Dedifferentiated amniotic fluid mesenchymal stem cell (primary cell): ENCODE results near the gene SELPLG.
"Not testable (repeated sequence)": the region's sequence is repeated elsewhere in the genome, so short reads cannot be mapped to it uniquely, and the experiment has no call there.

Experiments
- DNase-seq: peaks from one replicate; pipeline ENCODE4 v3.0.0-alpha.2; 2016; ENCODE audit errors: extremely low spot score

Gene SELPLG

DNA sequence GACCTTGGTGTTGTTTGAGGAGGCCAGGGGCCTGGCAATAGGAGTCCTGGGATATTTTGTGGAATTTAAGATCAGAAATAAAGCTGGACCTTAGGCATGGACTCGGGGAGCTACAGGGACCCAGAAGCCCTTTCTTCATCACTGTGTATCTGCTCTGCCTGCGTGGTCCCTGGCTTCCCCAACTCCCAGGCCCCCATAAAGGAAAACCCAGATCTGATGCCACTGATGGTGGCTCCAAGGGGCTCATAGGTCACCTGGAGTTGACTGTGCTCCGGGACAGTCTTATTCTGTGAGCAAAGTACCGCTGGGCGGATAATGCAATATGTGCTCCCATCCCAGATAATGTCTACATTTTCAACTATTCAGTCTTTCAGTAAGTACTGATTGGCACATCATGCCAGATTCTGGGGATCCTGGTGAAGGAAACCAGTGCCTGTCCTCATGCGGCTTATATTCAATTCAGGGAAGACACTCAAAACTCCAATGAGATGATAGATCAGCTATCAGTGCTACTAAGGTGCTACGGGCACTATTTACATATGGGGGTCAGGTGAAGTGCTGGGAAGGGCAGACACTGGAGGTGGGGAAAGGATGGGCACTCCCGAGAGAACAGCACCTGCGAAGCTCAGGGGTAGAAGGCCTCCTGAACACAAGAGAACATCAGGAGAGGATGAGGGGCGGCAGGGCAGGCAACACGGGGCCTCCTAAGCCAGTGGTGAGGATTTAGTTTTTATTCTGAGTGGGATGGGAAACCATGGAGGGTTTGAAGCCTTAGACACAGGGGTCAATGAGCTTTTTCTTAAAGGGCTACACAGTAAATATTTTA is 5.5 kb upstream of the SELPLG start:
- DNase-seq = no peak

DNA sequence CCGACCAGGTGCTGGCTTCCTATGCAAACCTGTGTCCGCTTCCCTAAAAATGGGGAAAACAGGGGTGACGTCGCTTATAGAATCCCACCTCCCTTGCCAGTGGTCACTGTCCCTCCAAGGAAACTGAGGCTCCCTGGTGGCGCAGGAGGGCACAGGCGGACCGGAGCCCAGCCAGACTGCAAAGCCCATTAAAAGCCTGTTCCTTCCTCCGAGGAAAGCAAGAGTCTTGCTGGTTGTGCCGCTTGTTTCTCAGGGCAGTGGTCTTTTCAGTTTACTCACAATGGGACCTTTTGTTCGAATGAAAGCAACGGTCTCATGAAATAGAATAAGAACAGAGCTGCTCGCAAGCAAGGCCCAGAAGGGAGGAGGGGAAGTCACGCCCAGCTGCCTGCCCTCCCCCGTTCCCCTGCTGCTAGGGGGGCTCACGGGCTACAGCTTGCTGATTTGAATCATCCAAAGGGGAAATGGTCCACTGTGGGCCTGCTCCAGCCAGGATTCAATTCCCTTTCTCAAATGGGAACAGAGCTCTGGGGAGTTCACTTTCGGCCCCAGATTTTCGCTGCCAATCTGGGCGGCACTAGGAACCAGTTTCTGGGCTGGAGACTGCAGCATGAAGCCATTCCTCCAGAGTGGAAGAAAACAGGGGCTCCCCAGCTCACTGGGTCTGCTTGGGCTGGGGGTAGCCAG is 4.6 kb upstream of the SELPLG start:
- no peak for DNase-seq

DNA sequence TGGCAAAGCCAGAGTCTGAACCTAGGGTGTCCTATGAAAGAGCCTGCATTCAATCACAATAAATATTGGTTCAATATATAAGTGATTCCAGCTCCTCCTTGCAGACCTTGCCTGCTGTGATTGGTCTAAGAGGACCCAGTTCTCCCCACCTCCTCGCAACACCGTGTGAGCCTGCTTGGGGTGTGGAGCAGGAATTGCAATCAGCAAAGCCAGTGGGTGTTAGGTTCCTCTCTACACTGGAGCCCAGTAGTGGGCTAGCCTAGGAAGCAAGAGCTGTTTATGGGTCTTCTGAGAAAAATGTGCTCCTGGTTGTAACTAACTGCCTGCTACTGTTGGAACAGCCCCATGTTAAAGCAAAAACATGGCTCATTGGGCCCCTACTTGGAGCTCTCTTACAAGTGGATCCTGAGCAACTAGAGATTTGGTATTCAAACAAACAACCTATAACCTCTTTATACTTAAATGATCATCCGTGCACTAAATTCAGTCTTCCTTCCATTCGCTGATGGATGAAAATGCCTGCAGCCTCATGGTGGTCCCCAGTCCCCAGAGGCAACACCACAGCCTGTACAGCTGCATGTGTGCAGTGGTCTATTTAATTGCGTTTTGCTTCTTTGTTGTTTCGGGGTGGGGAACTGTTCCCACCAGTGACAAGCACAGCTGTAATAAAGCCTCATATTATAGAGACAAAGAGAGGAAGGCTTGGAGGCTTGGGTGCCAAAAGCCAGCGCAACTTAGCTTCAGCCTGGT is 3.7 kb upstream of the SELPLG start:
- DNase-seq = no peak

DNA sequence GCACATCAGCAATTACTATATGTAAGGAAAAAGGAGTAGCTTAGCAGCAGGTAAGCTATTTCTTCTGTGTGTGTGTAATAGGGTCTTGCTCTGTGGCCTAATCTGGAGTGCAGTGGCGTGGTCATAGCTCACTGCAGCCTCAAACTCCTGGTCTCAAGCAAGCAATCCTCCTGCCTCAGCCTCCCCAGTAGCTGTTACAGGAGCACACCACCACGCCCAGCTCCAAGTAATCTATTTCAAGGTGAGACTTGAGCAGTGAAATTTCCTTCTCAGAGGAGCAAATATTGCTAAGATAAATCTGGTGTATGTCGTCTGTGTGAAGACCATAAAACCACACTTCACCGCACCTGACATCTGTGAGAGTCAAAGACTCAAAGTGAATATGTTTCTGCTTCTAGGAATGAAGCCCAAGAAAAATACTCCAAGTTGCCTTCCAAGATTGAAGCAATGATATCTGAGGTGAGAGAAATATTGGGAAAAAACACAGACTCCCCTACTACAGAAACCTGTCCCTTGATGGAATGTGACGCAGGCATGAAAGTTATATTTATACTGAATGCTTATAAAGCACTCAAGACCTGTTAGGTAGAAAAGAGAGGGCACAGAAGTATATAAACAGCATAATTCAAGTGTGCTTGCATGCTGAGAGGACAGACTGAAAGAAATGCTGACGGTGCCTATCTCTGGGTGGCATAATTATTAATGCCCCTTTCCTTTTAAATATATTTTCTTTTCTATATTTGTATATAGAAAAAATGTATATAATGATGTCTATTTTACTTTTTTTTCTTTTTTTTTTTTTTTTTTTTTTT is 2.5 kb upstream of the SELPLG start:
- DNase-seq = no peak

DNA sequence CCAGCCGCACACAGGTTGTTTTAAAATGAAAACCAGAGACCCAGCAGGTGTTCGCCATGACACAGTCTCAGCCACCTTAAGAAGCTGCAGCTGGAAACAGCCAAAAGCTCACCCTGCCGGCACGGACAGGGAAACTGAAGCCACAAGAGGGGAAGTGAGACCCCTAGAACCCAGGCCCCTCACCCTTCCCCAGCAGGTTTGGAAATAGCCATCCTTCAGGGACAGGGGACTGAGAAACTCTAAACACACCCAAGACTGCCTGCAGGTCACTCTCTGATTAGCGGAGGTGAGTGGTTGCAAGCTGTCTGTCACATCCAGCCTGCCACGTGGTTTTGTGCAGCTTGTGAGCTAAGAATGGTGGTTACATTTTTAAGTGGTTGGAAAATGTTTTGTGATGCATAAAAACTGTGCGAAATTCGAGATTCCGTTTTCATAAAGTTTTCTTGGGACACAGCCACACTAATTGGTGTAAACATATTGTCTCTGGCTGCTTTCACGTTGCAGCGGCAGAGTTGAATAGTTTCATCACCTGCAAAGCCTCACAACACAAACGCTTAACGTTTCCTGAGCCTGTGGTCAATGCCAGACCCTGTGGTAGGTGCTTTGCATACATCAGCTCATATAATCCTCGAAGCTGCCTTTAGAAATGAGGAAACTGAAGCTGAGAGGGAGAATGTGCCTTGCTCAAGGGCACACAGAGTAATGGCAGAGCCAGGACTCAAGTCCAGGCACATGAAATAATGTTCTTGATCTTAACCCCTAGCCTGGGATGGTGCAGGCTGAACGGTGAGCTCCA is 1.7 kb upstream of the SELPLG start:
- peak; percentile 26 for DNase-seq

DNA sequence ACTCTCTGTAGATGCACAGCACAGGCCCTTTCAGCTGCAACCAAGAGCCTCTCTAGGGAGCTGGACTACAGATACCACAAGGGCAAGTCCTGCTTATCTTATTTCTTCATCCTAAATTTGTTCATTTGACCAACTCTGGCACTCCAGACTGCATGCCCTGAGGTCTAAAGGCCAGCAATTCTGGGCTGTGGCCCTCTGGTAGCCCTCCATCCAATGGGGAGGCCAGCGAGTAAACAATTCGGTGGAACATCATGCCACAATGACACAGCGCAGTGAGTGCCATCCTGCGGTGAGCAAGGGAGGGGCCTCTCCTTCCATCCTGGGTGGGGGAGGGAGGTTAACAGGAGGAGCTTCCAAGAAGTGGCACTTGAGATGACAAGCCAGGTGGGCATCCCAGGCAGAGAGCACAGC is 652 bp upstream of the SELPLG start:
- no peak for DNase-seq

DNA sequence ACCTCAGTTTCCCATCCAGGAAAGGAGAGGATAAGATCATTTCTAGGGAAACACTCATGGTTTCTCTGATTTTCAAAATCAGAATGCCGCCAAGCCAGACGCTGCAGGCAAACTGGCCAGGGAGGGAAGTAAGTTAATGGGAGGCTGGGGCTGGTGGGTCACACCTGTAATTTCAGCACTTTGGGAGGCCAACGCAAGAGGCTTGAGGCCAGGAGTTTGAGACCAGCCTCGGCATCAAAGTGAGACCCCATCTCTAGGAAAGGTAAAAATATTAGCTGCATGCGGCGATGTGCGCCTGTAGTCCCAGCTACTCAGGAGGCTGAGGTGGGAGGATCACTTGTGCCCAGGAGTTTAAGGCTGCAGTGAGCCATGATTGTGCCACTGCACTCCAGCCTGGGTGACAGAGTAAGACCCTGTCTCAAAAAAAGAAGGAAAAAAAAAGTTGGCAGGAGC is 587 bp downstream of the SELPLG start:
- DNase-seq = no peak

DNA sequence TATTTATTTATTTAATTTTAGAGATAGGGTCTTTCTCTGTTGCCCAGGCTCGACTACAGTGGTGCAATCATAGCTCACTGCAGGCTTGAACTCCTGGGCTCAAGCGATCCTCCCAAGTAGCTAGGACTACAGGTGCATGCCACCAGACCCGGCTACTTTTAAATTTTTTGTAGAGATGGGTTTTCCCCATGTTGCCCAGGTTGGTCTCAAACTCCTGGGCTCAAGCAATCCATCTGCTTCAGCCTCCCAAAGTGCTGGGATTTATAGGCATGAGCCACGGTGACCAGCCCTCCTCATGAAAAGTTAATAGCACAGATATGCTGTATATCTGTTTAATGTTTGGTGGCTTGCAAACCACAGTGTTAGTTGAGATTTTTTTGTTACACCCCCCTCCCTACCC is 2.4 kb downstream of the SELPLG start:
- not testable (repeated sequence) for DNase-seq

DNA sequence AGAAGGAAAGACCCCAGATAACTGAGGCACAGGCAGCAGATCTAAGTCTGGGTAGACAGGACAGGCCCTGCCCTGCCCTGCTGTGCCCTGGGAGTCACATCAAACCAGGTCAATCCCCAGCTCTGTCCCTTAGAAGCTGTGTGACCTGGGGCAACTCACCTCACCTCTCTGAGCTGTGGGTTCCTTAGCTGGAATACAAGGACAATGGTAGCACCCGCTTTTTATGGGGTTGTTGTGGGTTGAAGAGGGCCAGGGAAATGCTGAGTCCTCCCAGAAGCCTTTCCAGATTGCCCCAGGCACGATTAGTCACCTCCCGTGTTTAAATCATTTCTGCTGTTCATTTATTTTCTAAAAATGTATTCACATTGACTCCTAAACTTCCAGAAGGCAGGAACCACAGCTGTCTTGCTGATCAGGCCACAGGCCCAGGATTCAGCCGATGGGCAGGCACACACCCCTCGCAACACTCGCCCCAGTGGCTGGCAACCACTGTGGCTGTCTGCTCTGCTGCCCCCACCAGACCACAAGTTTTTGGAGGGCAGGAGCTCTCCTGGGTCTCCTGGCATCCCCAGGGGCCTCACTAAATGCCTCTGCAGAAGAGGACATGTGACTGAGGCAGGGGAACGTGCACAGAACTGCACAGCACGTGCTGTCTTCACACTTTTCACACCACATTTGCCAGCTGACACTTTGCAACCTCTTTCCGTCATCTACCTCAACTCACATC is 3.0 kb downstream of the SELPLG start:
- peak; percentile 82 for DNase-seq

DNA sequence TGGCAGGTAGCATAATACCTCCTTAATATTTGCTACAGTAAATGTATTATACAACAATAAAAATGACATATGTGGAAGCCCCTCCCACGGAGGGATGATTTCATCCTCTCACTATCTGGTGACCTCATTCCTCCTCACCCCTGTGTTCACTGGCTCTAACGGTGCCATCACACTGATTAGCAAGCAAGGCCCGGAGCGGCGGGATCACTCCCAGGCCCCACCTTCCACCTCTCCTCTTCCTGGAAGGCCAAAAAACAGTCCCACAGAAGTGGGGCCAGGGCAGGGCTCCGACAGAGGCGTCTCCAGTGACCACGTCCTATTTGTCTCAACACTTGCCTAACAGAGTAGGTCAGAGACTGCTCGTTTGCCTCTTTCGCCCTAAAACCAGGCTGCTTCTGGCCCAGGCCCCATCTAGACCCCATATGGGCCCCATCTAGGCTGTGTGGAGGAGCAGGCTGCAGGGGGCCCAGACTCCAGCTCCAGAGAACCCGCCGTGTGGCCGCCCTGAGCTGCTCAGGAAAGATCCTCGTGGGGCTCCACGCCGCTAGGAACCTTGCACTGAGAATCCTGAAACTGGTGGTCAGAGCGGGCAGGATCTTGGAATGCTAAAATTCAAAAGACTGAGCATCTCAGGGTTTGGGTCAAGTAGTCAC is 3.7 kb downstream of the SELPLG start:
- peak; percentile 44 for DNase-seq

DNA sequence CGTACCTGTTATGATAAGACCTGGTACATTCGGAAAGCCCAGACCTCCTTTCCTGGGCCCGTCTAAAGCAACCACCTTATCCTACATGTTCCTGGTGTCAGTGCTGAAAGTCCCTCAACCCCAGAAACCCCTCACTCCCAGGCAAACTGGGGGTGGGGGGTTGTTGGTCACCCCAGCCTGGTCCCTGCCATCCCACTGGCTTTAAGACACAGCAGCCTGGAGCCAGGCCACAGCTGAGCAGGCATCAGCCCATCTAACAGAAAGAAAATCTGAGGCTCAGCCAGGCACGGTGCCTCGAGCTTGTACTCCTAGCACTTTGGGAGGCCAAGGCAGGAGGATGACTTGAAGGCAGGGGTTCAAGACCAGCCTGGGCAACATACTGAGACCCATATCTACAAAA is 4.5 kb downstream of the SELPLG start:
- no peak for DNase-seq

DNA sequence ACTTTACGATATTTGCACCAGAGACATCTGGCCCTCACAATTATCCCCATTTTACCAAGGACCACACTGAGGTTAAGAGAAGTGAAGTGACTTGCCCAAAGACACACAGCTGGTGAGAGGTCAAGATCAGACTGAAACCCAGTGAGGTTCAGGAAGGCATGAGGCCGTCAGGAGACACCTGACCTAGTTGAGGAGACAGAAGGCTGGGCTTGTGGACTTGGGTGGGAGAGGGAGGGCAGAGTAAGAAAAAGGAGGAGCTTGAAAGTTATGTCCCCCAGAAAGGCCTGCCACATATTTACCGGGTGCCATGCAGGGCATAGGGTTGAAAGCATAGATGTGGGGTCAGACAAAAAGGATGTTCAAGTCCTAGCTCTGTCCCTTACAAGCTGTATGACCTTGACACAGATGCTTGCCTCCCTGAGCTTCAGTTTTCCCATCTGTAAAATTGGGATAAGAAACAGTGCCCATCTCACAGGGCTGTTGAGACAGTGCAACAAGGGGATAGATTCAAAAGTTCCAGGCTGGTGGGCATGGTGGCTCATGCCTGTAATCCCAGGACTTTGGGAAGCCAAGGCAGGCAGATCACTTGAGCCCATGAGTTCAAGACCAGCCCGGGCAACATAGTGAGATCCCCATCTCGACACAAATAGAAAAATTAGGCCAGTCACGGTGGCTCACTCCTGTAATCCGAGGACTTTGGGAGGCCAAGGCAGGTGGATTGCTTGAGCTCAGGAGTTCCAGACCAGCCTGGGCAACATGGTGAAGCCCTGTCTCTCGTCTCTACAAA is 6.4 kb downstream of the SELPLG start:
- DNase-seq = no peak

DNA sequence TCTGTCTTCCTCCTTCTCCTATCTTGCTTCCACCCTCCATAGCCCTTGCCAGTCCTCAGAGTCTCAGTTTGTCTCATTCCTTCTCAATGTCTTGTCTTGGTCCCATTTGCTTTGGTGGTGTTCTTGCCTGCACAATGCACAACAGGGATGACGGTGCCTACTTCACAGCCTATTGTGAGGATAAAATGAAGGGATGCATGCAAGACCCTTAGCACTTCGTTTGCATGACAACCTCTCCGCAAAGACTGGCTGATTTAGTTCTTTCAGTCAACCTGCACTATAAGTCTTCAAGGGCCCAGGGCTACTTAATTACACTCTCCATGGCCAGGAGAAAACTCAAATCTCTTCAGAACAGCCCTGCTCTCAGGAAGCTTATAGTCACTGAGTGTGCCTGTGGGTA is 8.5 kb downstream of the SELPLG start:
- no peak for DNase-seq

DNA sequence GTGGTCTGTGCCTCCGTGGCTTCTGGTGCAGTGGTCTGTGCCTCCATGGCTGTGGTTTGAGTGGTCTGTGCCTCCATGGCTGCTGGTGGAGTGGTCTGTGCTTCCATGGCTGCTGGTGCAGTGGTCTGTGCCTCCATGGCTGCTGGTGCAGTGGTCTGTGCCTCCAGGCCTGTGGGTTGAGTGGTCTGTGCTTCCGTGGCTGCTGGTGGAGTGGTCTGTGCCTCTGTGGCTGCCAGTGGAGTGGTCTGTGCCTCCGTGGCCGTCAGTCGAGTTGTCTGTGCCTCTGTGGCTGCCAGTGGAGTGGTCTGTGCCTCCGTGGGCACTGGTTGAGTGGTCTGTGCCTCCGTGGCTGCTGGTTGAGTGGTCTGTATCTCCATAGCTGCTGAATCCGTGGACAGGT is 10.1 kb downstream of the SELPLG start:
- no peak for DNase-seq

DNA sequence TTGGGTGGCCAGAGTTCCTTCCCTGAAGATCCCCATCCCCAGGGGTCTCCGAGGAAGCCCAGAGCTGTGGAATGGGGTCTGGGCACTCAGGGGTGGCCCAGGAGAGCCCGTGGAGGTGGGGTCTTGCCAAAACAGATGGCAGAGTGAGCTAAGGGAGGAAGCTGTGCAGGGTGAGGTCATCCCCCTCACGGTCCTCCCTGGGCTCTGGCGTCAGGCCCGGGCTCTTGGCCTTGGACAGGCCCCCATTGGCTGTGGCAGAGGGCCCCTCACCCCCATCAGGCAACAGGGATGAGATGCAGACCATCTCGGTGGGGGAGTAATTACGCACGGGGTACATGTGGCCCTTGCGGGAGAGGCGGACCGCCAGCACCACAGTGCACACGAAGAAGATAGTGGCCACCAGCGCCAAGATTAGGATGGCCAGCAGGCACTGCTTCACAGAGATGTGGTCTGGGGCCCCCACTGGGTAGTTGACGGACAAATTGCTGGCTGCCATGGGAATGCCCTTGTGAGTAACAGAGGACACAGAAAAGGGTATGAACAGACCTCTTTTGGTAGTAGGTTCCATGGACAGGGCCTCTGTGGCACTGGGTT is 10.7 kb downstream of the SELPLG start:
- DNase-seq = no peak

DNA sequence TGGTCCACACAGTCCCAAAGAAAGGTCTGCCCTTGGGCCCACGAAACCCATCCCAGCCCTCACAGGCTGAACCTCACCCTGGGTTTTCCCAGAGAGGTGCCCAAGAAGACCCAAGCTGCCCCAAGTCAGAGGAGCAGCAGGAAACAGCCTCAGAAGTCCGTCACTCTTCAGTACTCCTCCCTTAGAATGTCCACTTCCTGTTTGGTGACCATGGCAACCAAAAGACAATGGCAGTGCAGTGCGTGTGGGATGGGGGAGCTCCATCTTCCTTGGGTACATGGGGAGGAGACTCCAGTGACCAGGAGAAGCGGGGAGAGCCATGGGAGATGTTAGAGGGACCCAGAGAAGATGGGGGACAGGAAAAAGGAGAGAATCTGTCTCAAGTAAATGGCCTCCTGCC is 11.3 kb downstream of the SELPLG start:
- no peak for DNase-seq

DNA sequence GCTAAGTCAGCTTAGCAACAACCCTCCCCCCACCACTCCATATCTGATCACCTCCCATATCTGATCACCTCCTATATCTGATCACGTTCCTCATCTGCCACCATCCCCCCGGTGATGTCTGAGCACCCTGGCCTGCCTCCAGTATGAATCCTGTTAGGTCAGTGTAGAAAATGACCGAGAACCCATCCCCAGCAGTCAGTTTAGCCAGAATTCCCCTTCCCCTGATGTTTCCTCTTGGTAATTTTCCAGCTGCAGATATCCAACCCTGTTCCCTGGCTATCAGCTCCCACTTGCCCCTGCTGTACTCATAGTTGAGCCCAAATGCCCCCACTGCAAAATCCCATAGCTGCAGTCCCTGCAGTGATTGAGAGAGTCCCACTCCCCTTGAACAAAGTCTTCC is 12.5 kb downstream of the SELPLG start:
- DNase-seq = no peak

DNA sequence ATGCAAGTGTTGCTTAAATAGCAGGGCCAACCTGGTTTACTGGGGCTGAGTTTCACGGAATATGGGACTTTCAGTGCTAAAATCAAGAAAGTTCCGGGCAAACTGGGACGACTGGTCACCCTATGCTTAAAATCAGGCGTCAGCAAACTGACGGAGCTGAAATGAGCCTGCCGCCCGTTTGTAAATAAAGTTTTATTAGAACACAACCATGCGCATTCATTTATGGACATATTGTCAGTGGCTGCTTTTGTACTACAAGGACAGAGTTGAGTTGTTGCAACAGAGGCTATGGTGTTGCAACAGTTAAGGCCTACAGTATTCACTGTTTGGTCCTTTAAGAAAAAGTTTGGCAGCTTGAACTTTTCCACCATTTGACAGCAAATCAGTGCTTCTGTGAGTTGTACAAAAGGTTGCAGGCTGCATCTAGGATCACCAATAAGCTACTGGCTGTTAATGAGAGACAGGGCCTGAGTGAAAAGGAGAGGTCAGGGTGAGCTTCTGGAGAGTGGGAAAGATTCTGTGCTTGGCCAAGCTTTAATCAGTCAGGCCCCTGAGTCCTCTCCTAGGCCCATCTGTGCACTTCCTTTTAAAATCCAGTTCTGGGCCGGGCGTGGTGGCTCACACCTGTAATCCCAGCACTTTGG is 13.3 kb downstream of the SELPLG start:
- no peak for DNase-seq
